Neural progenitor cell (in vitro differentiated cells): ENCODE data around the gene IRX3. TPM values are rescaled to one million over a fixed set of nuclear protein-coding genes. Genes with fewer than 3 reads are reported as not detected.
A peak's percentile ranks its signal among the peaks of the same experiment; 100 is the strongest.

Experiments
- DNase-seq: peaks from one replicate; pipeline ENCODE4 v3.0.0-alpha.2; 2016; ENCODE audit warnings: low spot score
- H2AFZ ChIP-seq: fragments of 200-600 bp; sonication (generic); replicated peaks from 2 replicates; pipeline ENCODE4 v1.6.1; 2016; ENCODE audit warnings: antibody characterized with exemption
- H3F3A ChIP-seq: fragments of 200-600 bp; sonication (generic); 2 replicates; pipeline ENCODE4 v1.6.1; 2016; ENCODE audit warnings: antibody characterized with exemption, low read depth
- H3K27ac ChIP-seq: fragments of 200-600 bp; sonication (generic); 2 replicates; pipeline ENCODE4 v1.5.1; 2016; ENCODE audit warnings: mild to moderate bottlenecking
- H3K27me3 ChIP-seq: fragments of 200-600 bp; sonication (generic); 2 replicates; pipeline ENCODE4 v1.6.1; 2016; ENCODE audit warnings: mild to moderate bottlenecking, moderate library complexity
- H3K36me3 ChIP-seq: fragments of 200-600 bp; sonication (generic); 2 replicates; pipeline ENCODE4 v1.5.1; 2016
- H3K4me1 ChIP-seq: fragments of 200-600 bp; sonication (generic); 2 replicates; pipeline ENCODE4 v1.6.1; 2016; ENCODE audit warnings: mixed run types
- H3K4me2 ChIP-seq: fragments of 200-600 bp; sonication (generic); 2 replicates; pipeline ENCODE4 v1.6.1; 2016
- H3K4me3 ChIP-seq: fragments of 200-600 bp; sonication (generic); 2 replicates; pipeline ENCODE4 v1.5.1; 2016
- H3K79me2 ChIP-seq: fragments of 200-600 bp; sonication (generic); 2 replicates; pipeline ENCODE4 v1.6.1; 2016; ENCODE audit warnings: low read depth
- H3K9ac ChIP-seq: fragments of 200-600 bp; sonication (generic); 2 replicates; pipeline ENCODE4 v1.6.1; 2016
- H3K9me3 ChIP-seq: fragments of 200-600 bp; sonication (generic); 2 replicates; pipeline ENCODE4 v1.5.1; 2016; ENCODE audit warnings: low read depth
- H4K20me1 ChIP-seq: fragments of 200-600 bp; sonication (generic); 2 replicates; pipeline ENCODE4 v1.6.1; 2016; ENCODE audit warnings: low read depth
- H3K27ac Mint-ChIP-seq: 3 replicates; pipeline ENCODE4 v1.8.0; 2021; ENCODE audit warnings: mixed read lengths
- H3K27me3 Mint-ChIP-seq: 2 replicates; pipeline ENCODE4 v1.8.0; 2022; ENCODE audit warnings: low read depth, mild to moderate bottlenecking, inconsistent platforms, moderate library complexity, mixed read lengths; ENCODE audit not compliant: insufficient read depth
- H3K36me3 Mint-ChIP-seq: 3 replicates; pipeline ENCODE4 v1.8.0; 2021; ENCODE audit warnings: mixed read lengths
- H3K4me1 Mint-ChIP-seq: 3 replicates; pipeline ENCODE4 v1.8.0; 2021; ENCODE audit warnings: mixed read lengths
- H3K4me3 Mint-ChIP-seq: 3 replicates; pipeline ENCODE4 v1.8.0; 2021; ENCODE audit warnings: mild to moderate bottlenecking, moderate library complexity, mixed read lengths
- H3K9me3 Mint-ChIP-seq: 3 replicates; pipeline ENCODE4 v1.8.0; 2020; ENCODE audit warnings: mixed read lengths
- EZH2 ChIP-seq: fragments of 200-600 bp; sonication (generic); IDR thresholded peaks from 2 replicates; pipeline ENCODE4 v1.6.1; 2017; ENCODE audit warnings: antibody characterized with exemption, mild to moderate bottlenecking, moderate library complexity
- EZH2phosphoT487 ChIP-seq: fragments of 200-600 bp; sonication (generic); IDR thresholded peaks from 2 replicates; pipeline ENCODE4 v1.6.1; 2017; ENCODE audit warnings: antibody characterized with exemption
- total RNA-seq: library from RNA; depleted of rRNA; stranded (reverse); fragments of >200 nt; gene quantifications from 2 replicates; pipeline ENCODE4 v1.2.3, GENCODE V29; 2015; ENCODE audit warnings: low replicate concordance
- TF ChIP-seq, protein P1 (sequence below): fragments of 200-600 bp; sonication (generic); IDR thresholded peaks from 2 replicates; pipeline ENCODE4 v1.5.1; 2017; ENCODE audit warnings: antibody characterized with exemption, mild to moderate bottlenecking

Gene IRX3
- total RNA-seq, 1 donor from 2014 or later = 9.1 TPM

DNA sequence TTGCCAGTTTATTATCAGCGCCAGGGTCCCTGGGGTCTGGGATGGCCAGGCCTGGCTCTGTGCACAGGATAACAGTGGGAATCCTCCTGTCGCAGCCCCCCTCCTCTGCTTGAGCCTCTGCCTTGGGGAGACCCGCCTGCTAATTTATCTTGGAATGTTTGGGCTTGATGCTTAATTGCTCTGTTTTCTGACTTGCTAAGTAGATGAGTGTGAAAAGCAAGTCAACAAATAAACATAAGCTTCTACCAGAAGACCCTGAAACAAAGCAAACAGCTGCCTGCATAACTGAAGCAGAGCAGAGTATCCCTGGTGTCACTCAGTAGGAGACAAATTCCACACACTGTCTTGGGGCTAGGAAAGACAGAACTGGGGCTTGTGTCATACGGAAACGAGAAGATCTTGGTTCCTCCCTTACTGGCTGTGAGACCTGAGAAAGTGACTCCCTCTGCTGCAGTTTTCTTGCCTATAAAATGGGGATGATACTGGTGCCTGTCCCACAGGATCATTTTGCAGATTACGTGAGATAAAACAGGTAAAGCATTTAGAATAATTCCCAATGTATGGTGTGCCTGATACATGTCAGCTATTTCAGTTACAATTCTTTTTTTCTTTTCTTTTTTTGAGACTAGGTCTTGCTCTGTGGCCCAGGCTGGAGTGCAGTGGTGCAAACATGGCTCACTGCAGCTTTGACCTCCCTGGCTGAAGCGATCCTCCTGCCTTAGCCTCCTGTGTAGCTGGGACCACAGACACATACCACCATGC lies 44.8 kb upstream of the IRX3 start:
- Histone ChIP-seq H3K4me2 (peak overlapping the region; percentile 68), H3K9me3 (no peaks in the 10 kb centered on the region), H3K4me1 (peaks cover 24% of the 10 kb centered on the region), H3K79me2 (no peaks in the 10 kb centered on the region), H3K27me3 (no peaks in the 10 kb centered on the region), H2AFZ (no peak overlapping the region), H3K9ac (no peak overlapping the region), H3K27ac (peak overlapping the region; percentile 67), H3K36me3 (no peaks in the 10 kb centered on the region), H4K20me1 (no peaks in the 10 kb centered on the region), H3F3A (peaks cover 24% of the 10 kb centered on the region), H3K4me3 (peak overlapping the region; percentile 4)
- peak; percentile 74 for DNase-seq
- H3K27me3 Mint-ChIP-seq = peaks cover 7% of the 10 kb centered on the region
- no peak overlapping the region for H3K27ac Mint-ChIP-seq
- H3K9me3 Mint-ChIP-seq = no peaks in the 10 kb centered on the region
- peaks cover 18% of the 10 kb centered on the region for H3K4me1 Mint-ChIP-seq
- H3K4me3 Mint-ChIP-seq = no peak overlapping the region
- peak; percentile 52 for TF ChIP-seq EZH2phosphoT487
- TF ChIP-seq EZH2 = no peak
- H3K36me3 Mint-ChIP-seq = no peaks in the 10 kb centered on the region

DNA sequence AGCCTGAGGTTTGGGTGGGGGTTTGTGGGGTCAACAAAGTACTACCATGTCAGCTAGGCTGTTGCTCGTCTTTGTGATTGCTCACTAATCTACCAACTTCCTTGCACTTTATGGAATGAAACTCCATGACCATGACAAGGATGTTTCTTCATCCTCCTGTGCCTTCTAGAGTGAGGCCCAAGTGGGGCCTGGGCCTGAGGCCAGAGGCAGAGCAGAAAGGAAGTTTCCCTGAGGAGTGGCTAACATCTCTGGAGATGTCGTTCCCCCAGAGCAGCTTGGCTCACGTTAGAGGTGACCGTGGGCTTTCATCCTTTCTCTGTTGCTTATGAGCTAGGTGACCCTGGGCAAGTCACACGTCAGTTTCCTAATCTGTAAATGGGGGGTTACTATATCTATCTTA lies 41.0 kb upstream of the IRX3 start:
- H3K27ac Mint-ChIP-seq = no peak overlapping the region
- H3F3A ChIP-seq = peaks cover 24% of the 10 kb centered on the region
- H3K36me3 Mint-ChIP-seq = no peaks in the 10 kb centered on the region
- no peak overlapping the region for H3K9ac ChIP-seq
- no peaks in the 10 kb centered on the region for H3K27me3 ChIP-seq
- TF ChIP-seq, protein P1, sequence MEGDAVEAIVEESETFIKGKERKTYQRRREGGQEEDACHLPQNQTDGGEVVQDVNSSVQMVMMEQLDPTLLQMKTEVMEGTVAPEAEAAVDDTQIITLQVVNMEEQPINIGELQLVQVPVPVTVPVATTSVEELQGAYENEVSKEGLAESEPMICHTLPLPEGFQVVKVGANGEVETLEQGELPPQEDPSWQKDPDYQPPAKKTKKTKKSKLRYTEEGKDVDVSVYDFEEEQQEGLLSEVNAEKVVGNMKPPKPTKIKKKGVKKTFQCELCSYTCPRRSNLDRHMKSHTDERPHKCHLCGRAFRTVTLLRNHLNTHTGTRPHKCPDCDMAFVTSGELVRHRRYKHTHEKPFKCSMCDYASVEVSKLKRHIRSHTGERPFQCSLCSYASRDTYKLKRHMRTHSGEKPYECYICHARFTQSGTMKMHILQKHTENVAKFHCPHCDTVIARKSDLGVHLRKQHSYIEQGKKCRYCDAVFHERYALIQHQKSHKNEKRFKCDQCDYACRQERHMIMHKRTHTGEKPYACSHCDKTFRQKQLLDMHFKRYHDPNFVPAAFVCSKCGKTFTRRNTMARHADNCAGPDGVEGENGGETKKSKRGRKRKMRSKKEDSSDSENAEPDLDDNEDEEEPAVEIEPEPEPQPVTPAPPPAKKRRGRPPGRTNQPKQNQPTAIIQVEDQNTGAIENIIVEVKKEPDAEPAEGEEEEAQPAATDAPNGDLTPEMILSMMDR = no peak
- TF ChIP-seq EZH2phosphoT487 (no peak), EZH2 (no peak)
- H3K27ac ChIP-seq = no peak overlapping the region
- H3K9me3 ChIP-seq = no peaks in the 10 kb centered on the region
- H3K9me3 Mint-ChIP-seq = no peaks in the 10 kb centered on the region
- no peak overlapping the region for H3K4me3 ChIP-seq
- H3K36me3 ChIP-seq = no peaks in the 10 kb centered on the region
- no peak overlapping the region for H2AFZ ChIP-seq
- peaks cover 21% of the 10 kb centered on the region for H3K4me1 ChIP-seq
- DNase-seq = no peak
- H3K4me1 Mint-ChIP-seq = peaks cover 14% of the 10 kb centered on the region
- H3K4me3 Mint-ChIP-seq = no peak overlapping the region
- no peaks in the 10 kb centered on the region for H3K79me2 ChIP-seq
- H4K20me1 ChIP-seq = no peaks in the 10 kb centered on the region
- peaks cover 4% of the 10 kb centered on the region for H3K27me3 Mint-ChIP-seq
- no peak overlapping the region for H3K4me2 ChIP-seq

DNA sequence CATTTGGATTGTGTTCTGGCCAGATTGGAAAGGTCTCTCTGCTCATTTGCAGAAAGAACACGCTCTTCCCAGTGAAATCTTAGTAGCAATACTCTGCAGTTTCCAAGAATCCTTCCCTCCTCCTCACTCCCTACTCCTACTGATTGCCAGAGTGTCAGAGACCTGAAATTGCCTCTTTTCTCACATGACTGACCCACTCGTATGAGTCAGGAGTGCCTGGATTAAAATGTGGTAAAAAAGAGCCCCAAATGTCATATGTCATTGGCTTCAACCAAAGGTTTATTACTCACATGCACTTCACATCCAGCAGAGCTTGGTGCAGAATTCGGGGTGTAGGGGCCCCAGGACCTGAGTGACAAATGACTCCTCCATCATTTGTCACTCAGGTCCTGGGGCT lies 39.7 kb upstream of the IRX3 start:
- no peak overlapping the region for H3K4me3 Mint-ChIP-seq
- Histone ChIP-seq H3K27ac (no peak overlapping the region), H4K20me1 (no peaks in the 10 kb centered on the region), H3K79me2 (no peaks in the 10 kb centered on the region), H3K4me2 (no peak overlapping the region), H3K4me3 (no peak overlapping the region), H3K9me3 (no peaks in the 10 kb centered on the region), H3K27me3 (no peaks in the 10 kb centered on the region), H3K9ac (no peak overlapping the region), H3F3A (peaks cover 15% of the 10 kb centered on the region), H3K36me3 (no peaks in the 10 kb centered on the region), H2AFZ (no peak overlapping the region), H3K4me1 (peaks cover 18% of the 10 kb centered on the region)
- H3K4me1 Mint-ChIP-seq = peaks cover 17% of the 10 kb centered on the region
- no peak overlapping the region for H3K27ac Mint-ChIP-seq
- no peak for DNase-seq
- TF ChIP-seq EZH2 = no peak
- no peaks in the 10 kb centered on the region for H3K36me3 Mint-ChIP-seq
- H3K27me3 Mint-ChIP-seq = peaks cover 4% of the 10 kb centered on the region
- H3K9me3 Mint-ChIP-seq = no peaks in the 10 kb centered on the region

DNA sequence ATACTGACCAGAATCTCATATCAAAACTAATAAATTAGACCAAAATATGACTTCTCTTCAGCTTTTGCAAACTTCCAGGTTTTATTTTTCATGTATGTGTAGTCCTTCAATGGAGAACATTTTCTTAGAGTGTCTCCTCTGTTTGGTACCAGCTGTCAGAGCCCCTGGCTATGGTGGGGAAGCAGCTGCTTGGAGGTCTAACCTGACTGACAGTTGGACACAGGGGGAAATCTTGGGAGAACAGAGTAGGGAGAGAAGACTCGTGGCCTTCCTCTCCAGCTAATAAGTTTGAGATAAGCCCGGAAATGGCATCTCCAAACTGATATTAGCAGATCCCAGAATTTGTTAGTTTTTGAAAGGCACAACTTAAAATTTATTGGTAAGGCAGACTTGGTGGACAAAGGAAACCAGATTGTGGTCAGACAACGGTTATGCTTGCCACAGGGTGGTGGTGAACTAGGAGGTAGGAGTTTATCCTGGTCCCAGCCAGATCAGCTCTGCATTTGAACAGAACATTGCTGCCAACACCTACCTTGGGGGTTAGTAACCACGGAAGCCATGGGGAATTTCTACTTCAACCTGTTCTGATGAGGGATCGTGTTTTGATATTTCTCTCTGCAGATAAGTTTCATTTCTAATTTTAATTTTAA lies 39.2 kb upstream of the IRX3 start:
- Histone ChIP-seq H4K20me1 (no peaks in the 10 kb centered on the region), H3K4me3 (no peak overlapping the region), H3K4me1 (peaks cover 18% of the 10 kb centered on the region), H3K4me2 (no peak overlapping the region), H3F3A (peaks cover 9% of the 10 kb centered on the region), H3K9me3 (no peaks in the 10 kb centered on the region), H3K36me3 (no peaks in the 10 kb centered on the region), H3K27me3 (no peaks in the 10 kb centered on the region), H2AFZ (no peak overlapping the region), H3K79me2 (no peaks in the 10 kb centered on the region), H3K9ac (no peak overlapping the region), H3K27ac (no peak overlapping the region)
- H3K9me3 Mint-ChIP-seq = no peaks in the 10 kb centered on the region
- no peak for DNase-seq
- H3K4me3 Mint-ChIP-seq = no peak overlapping the region
- no peaks in the 10 kb centered on the region for H3K36me3 Mint-ChIP-seq
- H3K4me1 Mint-ChIP-seq = peaks cover 18% of the 10 kb centered on the region
- H3K27me3 Mint-ChIP-seq = peaks cover 4% of the 10 kb centered on the region
- no peak overlapping the region for H3K27ac Mint-ChIP-seq
- TF ChIP-seq EZH2 (no peak), EZH2phosphoT487 (no peak)
- TF ChIP-seq, protein P1 = no peak
